HG03175 (cell line): ENCODE measurements around the gene SSTR5.
"Not testable (repeated sequence)": the region's sequence is repeated elsewhere in the genome, so short reads cannot be mapped to it uniquely, and the experiment has no call there.

Source experiments
- ATAC-seq: cut with Tn5 transposase; IDR thresholded peaks from one replicate; pipeline ENCODE4 v1.9.1; 2021; ENCODE audit warnings: mild to moderate bottlenecking, moderate library complexity; ENCODE audit not compliant: unreplicated experiment

SSTR5 gene

DNA sequence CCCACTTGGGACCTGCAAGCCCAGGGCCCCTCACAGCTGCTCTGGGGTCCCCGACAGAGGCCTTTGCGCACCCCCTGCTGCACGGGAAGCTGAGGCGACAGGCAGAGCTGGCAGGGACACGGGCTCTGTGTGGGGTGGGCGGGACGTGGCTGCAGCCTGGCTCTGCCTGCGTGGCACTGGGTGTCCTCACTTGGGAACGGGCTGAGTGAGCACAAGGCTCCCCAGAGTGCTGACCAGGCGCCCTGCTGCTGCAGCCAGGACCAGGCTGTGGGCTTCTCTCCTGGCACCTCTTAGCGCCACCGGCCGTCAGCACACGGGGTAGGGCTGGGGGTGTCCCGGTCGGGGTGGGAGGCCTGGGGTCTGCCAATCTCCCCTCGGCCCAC is 16.9 kb downstream of the SSTR5 start:
- no peak for ATAC-seq

DNA sequence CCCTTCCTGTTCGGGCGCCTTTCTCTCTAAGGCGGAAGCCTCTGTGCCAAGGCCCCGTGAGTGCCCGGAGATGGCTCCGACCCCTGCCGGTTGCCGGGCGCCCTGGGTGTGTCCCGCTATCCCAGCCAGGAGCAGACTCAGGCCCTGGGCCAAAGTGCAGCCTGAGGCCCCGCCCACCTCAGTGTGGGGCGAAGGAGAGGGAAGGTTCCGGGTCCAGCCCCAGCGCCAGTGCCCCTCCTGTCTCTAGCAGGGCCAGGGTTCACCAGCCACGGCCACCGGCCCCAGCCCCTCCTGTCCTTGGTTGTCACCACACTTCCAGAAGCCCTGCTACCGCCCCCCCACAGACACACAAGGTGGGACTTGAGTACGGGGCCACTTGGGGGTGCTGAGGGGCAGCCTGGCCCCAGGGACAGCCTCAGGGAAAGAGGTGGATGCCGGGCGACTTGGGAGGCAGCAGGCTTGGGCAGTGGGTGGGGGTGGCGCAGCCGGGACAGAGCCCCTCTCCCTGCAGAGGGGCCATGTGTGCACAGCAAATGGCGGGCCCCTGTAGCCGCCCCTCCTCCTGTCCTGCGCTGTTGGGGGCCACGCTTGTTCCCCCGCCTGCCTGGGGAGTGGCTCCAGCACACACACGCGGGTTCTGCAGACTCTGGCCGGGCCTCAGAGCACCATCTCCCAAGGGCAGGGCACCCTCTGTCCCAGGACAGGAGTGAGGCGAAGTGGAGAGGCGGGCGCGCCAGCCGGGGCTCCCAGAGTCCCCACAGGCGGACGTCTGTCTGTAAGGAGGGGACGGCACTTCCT is 17.5 kb downstream of the SSTR5 start:
- no peak for ATAC-seq

DNA sequence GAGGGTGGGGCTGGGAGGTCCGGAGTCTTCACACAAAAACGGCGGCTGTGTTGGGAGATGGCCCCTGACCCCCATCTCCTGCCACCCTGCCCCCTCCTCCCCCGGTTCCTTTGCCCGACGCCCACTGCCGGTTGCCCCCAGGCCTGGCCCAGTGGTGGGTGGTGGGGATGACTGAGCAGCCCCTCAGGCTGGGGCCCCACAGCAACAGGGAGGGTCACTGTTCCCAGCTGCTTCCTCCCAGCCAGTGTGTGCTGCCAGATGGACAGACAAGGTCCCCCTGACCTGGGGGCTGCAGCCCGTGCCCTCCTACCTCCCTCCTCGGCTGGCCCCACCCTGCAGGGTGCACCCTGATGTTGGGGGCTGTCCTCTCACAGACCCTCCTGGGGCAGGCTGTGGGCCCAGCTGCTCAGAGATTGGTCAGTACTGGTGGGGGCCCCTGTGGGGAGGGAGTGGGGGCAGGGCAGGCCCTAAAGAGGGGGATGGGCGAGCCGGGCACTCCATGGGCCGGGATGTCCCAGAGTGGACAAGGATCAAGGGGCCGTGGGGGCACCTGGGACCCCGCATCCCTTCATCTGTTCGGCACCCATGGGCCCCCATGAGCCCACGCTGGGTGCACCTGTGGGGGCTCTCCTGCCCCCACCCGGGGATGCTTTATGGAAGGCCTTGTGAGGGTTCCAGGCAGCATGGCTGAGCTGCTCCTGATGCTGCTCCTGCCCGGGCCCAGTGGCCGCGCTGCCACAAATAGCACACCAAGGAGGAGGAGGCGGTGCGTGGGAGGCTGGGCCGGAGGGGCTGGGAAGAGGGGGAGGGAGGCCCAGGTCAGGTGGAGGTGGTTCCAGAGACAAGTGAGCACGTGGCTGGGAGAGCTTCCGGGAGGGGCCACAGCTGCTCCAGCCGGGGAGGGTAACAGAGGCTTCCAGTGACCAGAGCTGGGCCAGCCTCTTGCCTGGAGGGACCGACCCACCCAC is 18.4 kb downstream of the SSTR5 start:
- no peak for ATAC-seq

DNA sequence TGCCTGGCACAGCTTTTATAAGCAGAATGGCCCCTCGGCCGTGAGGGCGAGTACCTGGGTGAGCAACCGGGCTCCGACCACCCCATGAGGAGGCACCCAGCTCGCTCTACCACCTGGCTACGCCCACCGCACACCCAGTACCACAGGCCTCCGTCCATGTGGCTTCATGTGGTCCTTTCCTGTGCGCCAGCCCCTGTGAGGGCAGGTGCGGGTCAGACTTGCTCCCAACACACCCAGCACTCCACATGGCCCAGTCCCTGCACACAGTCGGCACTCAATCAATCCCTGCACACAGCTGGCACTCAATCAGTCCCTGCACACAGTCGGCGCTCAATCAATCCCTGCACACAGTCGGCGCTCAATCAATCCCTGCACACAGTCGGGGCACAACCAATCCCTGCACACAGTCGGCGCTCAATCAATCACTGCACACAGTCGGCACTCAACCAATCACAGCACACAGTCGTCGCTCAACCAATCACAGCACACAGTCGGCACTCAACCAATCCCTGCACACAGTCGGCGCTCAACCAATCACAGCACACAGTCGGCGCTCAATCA is 19.5 kb downstream of the SSTR5 start:
- ATAC-seq, result no peak

DNA sequence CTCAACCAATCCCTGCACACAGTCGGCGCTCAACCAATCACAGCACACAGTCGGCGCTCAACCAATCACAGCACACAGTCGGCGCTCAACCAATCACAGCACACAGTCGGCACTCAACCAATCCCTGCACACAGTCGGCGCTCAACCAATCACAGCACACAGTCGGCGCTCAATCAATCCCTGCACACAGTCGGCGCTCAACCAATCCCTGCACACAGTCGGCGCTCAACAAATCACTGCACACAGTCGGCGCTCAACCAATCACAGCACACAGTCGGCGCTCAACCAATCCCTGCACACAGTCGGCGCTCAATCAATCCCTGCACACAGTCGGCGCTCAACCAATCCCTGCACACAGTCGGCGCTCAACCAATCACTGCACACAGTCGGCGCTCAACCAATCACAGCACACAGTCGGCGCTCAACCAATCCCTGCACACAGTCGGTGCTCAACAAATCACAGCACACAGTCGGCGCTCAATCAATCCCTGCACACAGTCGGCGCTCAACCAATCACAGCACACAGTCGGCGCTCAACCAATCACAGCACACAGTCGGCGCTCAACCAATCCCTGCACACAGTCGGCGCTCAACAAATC is 20.2 kb downstream of the SSTR5 start:
- not testable (repeated sequence) for ATAC-seq

GRCh38 chr16:1093284-1094123 is 21.0 kb downstream of the SSTR5 start:
- no peak for ATAC-seq

DNA sequence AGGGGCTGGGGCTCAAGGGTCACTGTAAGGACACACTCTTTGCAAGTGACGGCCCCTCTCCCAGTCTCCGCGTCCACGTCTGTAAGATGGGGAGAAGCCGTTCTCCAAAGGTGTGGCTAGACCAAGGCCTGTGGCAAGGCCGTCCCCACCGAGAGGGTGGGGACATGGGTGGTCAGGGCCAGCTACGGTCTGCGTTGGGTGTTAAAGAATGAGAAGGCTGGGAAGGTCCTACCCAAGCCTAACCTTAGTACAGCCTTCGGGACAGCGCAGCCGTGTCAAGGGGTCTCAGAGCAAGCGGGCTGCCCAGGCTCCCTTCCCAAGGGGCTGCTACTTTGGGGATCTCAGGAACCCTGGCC is 21.6 kb downstream of the SSTR5 start:
- no peak for ATAC-seq

DNA sequence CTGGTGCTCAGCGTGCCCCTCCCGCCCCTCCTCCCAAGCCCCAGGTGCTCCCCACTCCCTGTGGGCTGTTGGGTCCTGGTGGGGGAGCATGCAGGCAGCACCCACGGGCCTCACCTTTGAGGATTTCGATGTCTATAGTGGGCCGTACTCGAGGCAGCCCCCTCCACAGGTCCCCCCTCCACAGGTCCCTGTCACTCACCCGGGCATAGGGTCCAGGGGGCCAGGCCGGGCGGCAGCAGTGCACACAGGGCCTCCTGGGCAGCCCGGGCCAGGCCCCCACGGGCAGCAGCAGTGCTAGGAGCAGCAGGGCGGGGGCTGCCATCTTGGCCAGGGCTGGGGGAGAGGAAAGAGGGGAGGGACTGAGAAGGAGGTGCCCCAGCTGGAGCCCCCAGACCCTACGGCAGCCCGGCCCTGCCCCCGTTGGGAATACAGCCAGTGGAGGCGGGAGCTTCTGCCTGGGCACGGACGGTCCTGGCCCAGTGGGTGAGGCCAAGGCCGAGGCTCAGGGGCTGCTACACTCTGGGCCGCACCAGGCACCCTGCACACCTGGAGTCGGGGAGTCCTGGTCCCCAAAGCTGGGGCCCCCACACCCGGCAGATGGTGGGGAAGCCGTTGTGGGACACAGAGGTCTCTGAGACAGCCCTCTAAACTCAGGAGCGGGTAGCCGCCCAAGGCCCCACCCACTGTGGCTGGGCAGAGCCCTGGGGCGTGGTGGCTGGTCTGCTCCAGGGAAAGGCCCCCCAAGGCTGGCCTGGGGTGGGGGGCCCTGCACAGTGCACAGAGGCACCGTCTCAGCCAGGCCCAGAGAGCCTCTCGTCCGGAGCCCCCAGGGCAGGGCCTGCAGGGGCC is 22.3 kb downstream of the SSTR5 start:
- no peak for ATAC-seq

DNA sequence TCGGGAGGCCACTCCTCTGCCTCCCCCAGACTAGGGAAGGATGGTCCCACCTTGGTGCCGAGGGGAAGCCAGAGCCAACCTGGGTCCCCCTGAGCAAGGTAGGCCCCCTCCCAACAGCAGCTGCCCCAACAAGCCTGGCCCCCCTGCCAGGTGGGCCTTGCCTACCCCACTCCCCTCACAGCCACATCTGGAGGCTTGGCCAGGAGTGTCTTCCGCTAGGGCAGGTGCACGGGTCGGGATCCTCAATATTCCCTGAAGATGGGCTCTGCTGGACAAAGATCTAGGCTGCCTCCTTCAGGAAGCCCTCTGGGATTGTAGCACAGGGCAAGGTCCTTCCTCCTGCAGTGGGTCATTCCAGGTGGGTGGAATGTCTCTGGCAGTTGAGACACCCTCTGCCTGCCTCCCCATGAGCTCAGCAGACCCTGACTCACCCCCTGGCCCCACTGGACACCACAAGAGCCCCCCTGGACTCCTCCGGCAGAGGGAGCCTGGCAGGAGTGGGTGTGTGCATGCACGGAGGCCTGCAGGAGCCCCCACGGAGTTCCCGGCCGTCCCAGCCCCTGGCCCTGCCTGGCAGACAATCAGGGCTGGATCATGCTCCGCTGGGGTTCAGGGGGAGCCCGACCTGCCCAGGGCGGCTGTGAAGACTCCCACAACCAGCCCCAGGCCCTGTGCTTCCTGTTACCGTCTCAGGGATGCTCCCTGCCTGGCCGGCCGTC is 23.1 kb downstream of the SSTR5 start:
- ATAC-seq, result no peak

DNA sequence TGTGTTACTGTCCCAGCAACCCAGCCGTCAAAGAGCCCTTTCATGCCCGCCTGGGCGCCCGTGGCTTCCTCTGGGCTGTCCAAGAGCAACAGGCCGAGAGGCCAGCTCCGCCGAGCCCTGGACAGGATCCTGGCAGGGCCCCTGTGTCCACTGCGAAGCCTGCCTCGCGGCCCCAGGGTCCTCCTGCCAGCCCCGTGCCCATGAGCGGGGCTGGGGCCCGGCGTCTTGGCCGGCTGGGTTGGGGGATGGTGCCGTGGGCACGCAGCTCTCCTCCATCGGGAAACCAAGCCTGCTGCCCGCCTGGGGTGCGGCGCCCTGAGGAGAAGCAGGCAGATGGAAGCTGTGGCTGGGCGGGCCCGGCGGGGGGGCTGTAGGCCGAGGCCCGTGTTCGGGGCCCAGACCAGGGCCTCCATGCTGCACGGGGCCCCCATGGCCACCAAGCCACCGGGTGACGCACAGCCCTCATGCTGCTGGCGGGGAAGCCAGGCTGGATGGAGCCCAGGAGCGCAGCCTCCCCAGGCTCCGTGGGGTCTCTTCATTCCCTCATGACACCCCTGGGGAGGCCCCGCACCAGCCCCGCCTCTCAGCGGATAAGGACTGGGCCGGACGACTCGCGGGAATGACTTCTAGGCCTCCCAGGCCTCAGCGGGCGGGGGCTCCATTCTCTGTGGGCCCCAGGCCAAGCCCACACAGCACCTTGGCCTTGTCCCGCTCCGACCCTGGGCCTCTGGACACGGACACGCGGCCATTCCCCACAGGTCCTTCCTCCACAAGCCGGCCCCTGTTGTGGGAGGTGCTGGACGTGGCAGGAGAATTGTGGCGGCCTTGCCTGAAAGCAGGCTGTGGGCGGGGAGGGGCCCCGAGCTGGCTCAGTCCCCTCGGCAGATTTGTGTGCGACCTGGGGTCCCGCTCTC is 23.9 kb downstream of the SSTR5 start, which contains the start of gene C1QTNF8:
C1QTNF8 (minus strand) TSS at position 76 of the 914 bp plus-strand sequence. CDS start 1,322 bp downstream, outside the sequence.
- no peak for ATAC-seq

GRCh38 chr16:1097156-1097555 is 24.6 kb downstream of the SSTR5 start:
- ATAC-seq, result no peak

- no peak for ATAC-seq
Observed at GRCh38 chr16:1097800-1098199, 25.3 kb downstream of the SSTR5 start.

DNA sequence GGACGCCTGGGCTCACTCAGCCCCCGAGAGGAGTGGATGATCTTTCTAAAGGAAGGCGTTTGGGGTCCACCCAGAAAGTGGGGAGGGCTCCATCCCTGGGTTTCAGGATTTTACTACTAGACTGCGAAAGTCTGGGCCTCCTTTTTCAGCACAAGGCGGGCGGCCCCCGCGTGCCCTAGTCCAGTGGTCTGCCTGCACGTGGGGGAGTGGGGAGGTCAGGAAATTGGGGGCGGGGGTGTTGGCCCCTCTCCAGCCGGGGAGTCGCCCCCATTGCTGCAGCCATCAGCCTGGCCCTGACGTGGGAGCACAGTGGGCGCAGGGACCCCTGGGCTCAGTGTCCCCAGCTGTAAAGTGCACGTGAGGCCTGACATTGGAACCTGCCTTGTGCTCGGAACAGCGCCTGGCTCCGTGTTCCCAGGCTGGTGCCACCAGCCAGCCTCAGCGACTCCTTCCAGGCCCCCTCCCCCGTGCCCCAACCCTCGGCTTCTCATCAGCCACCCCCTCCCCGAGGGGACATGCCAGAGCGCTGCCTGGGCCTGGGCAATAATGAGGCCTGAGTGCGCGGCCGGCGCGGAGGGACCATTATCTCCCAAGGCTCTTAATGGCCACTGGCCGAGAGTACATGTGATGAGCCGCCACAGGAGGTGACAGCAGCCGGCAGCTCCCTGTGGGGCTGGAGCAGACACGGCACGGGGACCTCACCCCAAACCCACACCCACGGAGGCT is 25.9 kb downstream of the SSTR5 start:
- ATAC-seq, result no peak

DNA sequence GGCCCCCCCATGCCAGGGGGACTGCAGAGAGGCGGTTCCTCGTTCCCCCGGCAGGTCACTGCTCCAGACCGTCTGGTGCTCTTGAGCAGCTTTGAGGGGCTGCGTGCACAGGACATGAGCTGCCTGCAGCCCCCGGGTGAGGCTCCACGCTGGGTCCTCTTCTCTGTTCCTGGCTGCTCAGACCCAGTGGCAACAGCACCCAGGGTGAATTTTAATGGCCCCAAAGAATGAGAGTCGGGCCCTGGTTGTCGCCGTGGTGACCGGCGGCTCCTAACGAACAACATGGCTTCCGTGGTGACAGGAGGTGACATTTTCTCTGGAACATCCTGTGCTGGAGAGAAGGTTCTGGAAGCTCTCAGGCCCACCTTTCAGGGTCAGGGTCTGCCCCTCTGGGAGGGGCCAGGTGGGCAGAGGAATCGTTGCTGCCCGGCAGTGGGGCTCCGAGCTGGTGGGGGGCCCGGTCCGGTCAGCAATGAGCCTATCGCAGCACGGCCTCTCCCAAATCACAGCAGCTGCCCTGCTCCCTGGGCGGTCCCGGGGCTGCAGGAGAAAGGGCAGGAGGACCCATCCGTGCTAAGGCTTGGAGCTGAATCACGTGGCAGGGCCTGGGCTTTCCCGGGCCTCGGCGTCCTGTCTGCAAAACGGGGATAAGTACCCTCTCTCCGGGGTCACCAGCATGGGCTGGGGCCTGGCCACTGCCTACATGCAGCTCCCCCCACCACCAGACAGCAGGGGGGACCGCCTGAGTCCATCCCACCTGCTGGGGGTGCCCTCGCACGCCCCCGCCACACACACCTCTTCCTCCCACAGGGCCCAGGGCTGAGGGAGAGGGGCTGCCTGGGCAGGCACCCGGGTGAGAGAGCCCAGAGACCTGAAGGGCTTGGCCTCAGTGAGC is 26.9 kb downstream of the SSTR5 start:
- ATAC-seq, result no peak

- ATAC-seq, result no peak
Observed at GRCh38 chr16:1100084-1100800, 27.7 kb downstream of the SSTR5 start.
